C4-2B (cell line): ENCODE measurements around the gene PPCDC.

Experiments
- ZFX ChIP-seq: fragments of 450-650 bp; IDR thresholded peaks from 2 replicates; pipeline ENCODE4 v1.6.1; 2017
- TF ChIP-seq, protein P1 (sequence below): fragments of 450-650 bp; conservative IDR thresholded peaks from 2 replicates; pipeline ENCODE4 v1.5.1; 2017; ENCODE audit warnings: mild to moderate bottlenecking

DNA sequence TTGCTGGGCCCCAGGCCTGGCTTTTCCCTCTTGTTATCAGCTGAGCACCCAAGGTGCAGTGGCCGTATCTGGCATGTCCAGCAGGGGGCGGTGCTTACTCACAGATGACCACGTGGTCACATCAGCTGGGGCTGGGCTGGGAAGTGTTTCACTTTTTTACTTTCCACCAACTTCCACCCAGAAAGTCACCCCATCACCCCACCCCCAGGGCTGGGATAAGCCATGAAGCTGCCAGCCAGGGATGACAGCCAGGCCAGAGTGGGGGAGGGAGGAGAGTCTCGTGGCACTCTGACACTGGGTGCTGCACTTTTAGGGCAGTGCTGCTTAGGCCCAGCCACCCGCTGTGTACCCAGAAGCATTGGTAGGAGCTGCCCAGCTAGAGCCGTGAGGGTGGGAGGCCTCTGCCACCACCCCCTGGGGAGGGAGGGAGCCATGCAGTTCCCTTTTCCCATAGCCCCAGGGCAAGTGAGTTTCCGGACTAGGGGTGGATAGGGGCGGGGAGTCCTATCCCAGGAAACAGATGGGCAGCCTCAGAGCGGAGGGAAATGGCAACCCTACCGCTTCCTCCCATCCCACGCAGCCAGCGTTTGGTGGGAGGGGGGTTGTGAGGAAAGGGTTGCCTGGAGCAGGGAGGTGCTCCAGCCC is 6.1 kb downstream of the PPCDC start:
- no peak; the same call in 1 of the 2 replicates for TF ChIP-seq ZFX
- TF ChIP-seq, protein P1, sequence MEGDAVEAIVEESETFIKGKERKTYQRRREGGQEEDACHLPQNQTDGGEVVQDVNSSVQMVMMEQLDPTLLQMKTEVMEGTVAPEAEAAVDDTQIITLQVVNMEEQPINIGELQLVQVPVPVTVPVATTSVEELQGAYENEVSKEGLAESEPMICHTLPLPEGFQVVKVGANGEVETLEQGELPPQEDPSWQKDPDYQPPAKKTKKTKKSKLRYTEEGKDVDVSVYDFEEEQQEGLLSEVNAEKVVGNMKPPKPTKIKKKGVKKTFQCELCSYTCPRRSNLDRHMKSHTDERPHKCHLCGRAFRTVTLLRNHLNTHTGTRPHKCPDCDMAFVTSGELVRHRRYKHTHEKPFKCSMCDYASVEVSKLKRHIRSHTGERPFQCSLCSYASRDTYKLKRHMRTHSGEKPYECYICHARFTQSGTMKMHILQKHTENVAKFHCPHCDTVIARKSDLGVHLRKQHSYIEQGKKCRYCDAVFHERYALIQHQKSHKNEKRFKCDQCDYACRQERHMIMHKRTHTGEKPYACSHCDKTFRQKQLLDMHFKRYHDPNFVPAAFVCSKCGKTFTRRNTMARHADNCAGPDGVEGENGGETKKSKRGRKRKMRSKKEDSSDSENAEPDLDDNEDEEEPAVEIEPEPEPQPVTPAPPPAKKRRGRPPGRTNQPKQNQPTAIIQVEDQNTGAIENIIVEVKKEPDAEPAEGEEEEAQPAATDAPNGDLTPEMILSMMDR = peak; percentile 93
